Activated CD4-positive, alpha-beta T cell treated with anti-CD3 and anti-CD28 coated beads, Interleukin-2, amount 10 ng/mL, durations not matched to agents 24 days and 14 days (primary cell): ENCODE measurements around the gene HLA-B. TPM values are rescaled to one million over a fixed set of nuclear protein-coding genes. Genes with fewer than 3 reads are reported as not detected.

Source experiments
- DNase-seq: peaks from one replicate; pipeline ENCODE4 v3.0.0; 2022
- H3K27ac Mint-ChIP-seq: one replicate; pipeline ENCODE4 v1.8.0; 2022; ENCODE audit warnings: mild to moderate bottlenecking, mixed read lengths
- H3K27me3 Mint-ChIP-seq: one replicate; pipeline ENCODE4 v1.8.0; 2022; ENCODE audit warnings: mixed read lengths
- H3K36me3 Mint-ChIP-seq: one replicate; pipeline ENCODE4 v1.8.0; 2022; ENCODE audit warnings: low read depth, mild to moderate bottlenecking, mixed read lengths
- H3K4me1 Mint-ChIP-seq: one replicate; pipeline ENCODE4 v1.8.0; 2021; ENCODE audit warnings: mixed read lengths
- H3K4me3 Mint-ChIP-seq: one replicate; pipeline ENCODE4 v1.8.0; 2022; ENCODE audit warnings: mild to moderate bottlenecking, moderate library complexity, mixed read lengths
- H3K9me3 Mint-ChIP-seq: one replicate; pipeline ENCODE4 v1.8.0; 2021; ENCODE audit warnings: mixed read lengths
- intact Hi-C: fragments of 100-400 bp; cut with micrococcal nuclease; formaldehyde crosslinking; loops from one replicate; pipeline ENCODE4 v1.15.1; 2023
- total RNA-seq: library from RNA; stranded (reverse); gene quantifications from 2 replicates; pipeline ENCODE4 v1.2.3, GENCODE V29; 2022

The HLA-B gene
- total RNA-seq, 1 donor from 2014 or later, result 3,483 TPM

DNA sequence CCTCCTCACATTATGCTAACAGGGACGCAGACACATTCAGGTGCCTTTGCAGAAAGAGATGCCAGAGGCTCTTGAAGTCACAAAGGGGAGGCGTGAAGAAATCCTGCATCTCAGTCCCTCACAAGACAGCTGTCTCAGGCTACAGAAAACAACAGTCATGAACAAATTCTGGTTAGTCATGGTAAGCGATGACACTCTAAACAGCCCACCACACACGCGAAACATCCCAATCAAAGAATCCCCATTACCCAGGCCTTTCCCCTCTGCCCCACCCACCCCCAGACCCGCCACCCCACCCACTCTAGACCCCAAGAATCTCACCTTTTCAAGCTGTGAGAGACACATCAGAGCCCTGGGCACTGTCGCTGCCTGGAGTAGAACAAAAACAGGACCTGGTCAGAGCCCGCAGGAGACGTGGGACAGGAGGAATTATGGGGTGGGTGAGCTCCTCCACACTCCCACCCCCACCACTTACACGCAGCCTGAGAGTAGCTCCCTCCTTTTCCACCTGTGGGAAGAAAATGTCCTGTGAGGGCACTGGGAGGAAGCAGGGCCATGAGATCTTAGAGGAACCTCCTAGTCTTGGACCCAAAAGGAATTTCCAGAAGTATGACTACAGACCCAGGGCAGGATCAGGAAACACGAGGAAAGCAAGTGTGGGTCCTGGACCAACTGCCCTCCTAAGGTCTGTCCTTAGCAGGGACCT lies 2.7 kb downstream of the HLA-B start:
- intact Hi-C loops, result loop anchor here (10.0 kb wide), 1 partner anchor 620 kb away; no protein-coding TSS in a partner anchor
- Mint-ChIP-seq H3K27me3 (no peaks in the 10 kb centered on the region), H3K9me3 (no peaks in the 10 kb centered on the region), H3K36me3 (peaks cover 52% of the 10 kb centered on the region), H3K4me1 (peaks cover 58% of the 10 kb centered on the region), H3K27ac (peak overlapping the region; percentile 81), H3K4me3 (peak overlapping the region; percentile 95)
- no peak for DNase-seq

DNA sequence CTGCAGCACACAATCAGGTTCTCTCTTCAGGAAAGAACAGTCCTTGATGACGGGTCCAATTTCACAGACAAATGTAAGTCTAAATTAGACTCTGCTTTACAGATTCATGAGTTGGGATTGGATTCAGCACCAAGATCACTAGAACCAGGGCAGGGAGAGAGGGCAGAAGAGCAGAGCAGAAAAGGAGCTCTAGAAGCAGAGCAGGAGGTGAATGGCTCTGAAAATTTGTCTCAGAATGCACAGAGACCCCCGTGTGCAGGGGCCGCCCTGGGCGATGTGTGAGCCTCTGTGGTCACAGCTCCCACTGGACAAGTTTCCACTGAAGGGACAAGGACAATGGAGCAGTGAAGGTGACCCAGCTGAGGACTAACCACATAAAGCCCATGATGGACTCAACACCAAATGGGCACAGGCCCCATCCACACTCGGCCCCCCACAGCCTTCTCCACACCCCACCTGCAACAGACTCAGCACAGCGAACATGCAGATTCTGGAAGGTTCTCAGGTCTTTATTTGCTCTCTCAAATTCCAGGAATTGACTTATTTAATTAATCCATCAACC lies 3.5 kb downstream of the HLA-B start:
- Mint-ChIP-seq H3K27me3 (no peaks in the 10 kb centered on the region), H3K4me1 (peaks cover 57% of the 10 kb centered on the region), H3K36me3 (peaks cover 52% of the 10 kb centered on the region), H3K9me3 (no peaks in the 10 kb centered on the region), H3K4me3 (peak overlapping the region; percentile 95), H3K27ac (peak overlapping the region; percentile 81)
- intact Hi-C loops, result loop anchor here (10.0 kb wide), 1 partner anchor 619 kb away; no protein-coding TSS in a partner anchor
- DNase-seq, result no peak

DNA sequence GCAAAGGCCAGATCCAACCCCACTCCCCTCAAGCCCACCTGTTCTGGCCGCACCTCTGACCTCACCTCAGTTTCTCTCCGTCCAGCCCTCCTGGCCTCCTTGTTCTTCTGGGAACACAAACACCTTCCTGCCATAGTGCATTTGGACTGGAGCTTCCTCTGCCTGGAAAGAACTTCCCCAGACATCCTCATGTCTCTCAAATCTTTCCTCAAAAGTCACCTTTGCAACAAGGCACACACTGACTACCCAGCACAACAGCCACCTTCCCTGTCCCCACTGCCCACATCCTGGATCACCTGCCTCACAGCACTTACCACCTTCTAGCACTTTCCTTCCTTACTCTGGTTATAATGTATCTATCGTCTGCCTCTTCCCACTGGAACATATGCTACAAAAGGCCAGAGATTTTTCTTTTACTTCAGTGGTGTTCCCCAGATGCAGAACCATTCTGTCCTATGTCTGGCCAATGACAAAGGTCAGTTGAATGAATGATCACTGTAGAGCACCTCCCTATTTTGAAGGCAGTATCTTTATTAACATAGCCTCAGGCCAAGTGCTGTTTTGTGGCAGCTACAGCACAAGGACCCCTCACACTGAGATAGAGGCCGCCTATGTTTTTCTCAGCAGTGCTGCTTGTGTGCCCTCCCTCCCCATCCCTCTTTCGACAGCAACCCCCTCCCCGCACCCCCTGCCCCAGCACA lies 4.1 kb downstream of the HLA-B start:
- Mint-ChIP-seq H3K36me3 (peaks cover 52% of the 10 kb centered on the region), H3K4me1 (peaks cover 55% of the 10 kb centered on the region), H3K4me3 (peak overlapping the region; percentile 95), H3K27ac (peak overlapping the region; percentile 58), H3K9me3 (no peaks in the 10 kb centered on the region), H3K27me3 (no peaks in the 10 kb centered on the region)
- peak; percentile 72 for DNase-seq
- intact Hi-C loops, result loop anchor here (10.0 kb wide), 1 partner anchor 618 kb away; no protein-coding TSS in a partner anchor

DNA sequence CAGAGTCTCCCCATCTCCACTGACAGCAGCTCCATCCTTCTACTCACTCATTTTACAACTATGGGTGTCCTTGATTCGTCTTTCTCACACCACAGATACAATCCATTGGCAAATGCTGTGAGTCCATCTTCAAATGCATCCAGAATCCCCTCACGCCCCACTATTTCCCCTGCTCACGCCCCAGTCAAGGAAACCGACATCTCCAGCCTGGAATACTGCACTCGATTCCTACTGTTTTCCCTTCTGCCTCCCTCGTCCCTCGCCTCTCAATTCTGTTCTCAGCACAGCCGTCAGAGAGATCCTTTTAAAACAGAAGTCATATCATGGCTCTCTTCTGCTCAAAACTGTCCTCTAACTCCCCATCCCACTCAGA lies 4.7 kb downstream of the HLA-B start:
- peaks cover 49% of the 10 kb centered on the region for H3K4me1 Mint-ChIP-seq
- H3K27me3 Mint-ChIP-seq, result no peaks in the 10 kb centered on the region
- H3K9me3 Mint-ChIP-seq, result no peaks in the 10 kb centered on the region
- H3K36me3 Mint-ChIP-seq, result peaks cover 52% of the 10 kb centered on the region
- peak overlapping the region; percentile 58 for H3K27ac Mint-ChIP-seq
- peak; percentile 67 for DNase-seq
- intact Hi-C loops, result loop anchor here (10.0 kb wide), 1 partner anchor 617 kb away; no protein-coding TSS in a partner anchor
- peak overlapping the region; percentile 95 for H3K4me3 Mint-ChIP-seq

DNA sequence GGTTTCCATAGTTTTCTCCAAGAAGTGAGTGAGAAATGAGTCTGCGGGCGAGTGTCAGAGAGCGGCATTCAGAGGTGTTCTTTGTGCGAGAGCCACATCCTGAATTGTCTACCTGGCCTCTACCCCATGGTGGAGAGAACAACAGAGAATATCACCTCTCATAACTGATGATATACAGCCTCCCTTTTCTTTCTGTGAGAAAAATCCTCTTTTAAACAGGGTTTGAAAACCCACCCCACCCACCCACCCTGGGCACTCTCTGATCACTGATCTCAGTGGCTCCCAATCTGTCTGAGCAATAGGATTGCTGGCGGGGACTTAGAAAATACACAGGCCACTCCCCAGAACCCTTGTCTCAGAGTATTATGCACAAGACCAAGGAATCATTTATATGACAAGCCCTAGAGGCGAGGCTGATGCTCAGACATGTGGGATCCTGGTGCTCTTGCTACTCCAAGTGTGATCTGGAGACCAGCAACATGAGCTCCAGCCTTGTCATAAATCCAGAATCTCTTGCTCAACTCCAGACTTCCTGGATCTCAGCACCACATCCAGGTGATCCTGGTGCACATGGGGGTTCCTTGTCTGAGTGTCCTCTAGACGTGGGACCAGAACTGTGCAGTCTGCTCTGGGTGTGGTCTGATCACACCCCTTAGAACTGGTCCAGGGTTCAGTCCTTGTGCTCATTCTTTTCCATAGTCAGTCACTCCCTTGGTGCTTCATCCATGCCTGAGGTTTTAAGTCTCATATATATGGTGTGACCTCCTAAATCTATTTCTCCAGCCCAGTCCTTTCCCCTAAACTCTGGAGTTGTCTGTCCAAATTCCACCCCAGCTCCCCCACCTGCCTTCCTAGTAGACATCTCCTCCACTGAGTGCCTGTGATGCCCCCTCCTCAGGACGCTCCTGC lies 5.3 kb downstream of the HLA-B start:
- Mint-ChIP-seq H3K27ac (peak overlapping the region; percentile 58), H3K4me1 (peaks cover 49% of the 10 kb centered on the region), H3K36me3 (peaks cover 48% of the 10 kb centered on the region), H3K4me3 (peak overlapping the region; percentile 95), H3K27me3 (no peaks in the 10 kb centered on the region), H3K9me3 (no peaks in the 10 kb centered on the region)
- DNase-seq, result peak; percentile 68
- intact Hi-C loops, result loop anchor here (10.0 kb wide), 1 partner anchor 617 kb away; no protein-coding TSS in a partner anchor

DNA sequence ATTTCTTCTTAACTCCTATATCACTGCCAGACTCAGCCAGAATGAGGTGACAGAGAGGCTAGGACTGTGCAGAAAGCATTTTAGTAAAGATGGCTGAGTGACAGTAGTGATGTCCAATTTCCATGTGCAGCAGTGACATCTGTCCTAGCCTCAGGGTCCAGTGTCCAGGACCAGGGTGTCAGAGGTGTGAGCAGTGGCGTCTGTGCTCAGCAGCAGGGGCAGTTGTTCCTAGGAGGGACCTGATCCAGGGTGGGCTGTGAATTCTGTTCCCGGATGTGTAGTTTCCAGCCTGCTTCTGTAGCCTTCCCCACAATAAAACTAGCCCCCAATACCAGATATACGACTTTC lies 6.0 kb downstream of the HLA-B start:
- H3K4me3 Mint-ChIP-seq, result no peak overlapping the region
- peak overlapping the region; percentile 26 for H3K27ac Mint-ChIP-seq
- no peaks in the 10 kb centered on the region for H3K27me3 Mint-ChIP-seq
- peaks cover 49% of the 10 kb centered on the region for H3K4me1 Mint-ChIP-seq
- intact Hi-C loops, result loop anchor here (10.0 kb wide), 1 partner anchor 616 kb away; no protein-coding TSS in a partner anchor
- no peaks in the 10 kb centered on the region for H3K9me3 Mint-ChIP-seq
- no peak for DNase-seq
- H3K36me3 Mint-ChIP-seq, result peaks cover 44% of the 10 kb centered on the region

DNA sequence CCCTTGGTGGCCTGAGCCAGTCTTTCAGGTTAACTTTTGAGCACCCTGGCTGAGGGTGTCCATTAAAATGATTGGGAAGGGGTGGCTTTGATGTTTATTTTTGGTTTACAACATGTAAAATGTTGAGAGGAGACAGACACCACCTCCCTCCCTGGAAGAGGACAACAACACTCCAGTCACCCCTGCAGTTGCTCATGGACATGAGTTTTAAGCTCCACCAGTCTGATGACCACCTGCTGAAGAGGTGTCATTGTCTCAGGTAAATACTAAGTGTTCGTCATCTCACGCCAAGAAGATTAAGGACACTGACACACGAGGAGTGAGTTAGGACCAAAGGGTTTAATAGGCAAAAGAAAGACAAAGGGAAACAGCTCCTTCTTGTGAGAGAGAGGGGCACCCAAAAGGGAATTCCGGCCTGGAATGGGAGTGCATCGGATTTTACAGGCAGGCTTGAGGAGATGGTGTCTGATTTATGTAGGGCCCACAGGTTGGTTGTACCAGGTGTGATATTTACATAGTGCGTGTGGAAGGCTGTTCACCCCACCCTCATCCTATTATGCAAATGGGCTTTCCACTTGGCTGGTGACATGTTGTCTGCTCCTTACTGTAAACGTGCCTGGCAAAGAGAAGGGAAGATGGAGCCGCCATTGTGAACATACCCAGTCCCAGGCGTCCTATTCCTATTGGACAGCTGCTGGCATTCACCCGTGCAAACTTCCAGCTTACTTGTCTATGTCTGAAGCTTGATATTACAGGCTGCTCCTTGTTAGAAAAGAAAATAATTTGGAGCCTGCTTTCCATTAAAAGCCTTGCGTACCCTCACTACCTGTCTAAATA lies 6.6 kb downstream of the HLA-B start:
- no peak for DNase-seq
- H3K9me3 Mint-ChIP-seq, result no peaks in the 10 kb centered on the region
- H3K36me3 Mint-ChIP-seq, result peaks cover 38% of the 10 kb centered on the region
- H3K27me3 Mint-ChIP-seq, result no peaks in the 10 kb centered on the region
- intact Hi-C loops, result loop anchor here (10.0 kb wide), 1 partner anchor 616 kb away; no protein-coding TSS in a partner anchor
- H3K4me1 Mint-ChIP-seq, result peaks cover 46% of the 10 kb centered on the region
- no peak overlapping the region for H3K4me3 Mint-ChIP-seq
- peak overlapping the region; percentile 26 for H3K27ac Mint-ChIP-seq

DNA sequence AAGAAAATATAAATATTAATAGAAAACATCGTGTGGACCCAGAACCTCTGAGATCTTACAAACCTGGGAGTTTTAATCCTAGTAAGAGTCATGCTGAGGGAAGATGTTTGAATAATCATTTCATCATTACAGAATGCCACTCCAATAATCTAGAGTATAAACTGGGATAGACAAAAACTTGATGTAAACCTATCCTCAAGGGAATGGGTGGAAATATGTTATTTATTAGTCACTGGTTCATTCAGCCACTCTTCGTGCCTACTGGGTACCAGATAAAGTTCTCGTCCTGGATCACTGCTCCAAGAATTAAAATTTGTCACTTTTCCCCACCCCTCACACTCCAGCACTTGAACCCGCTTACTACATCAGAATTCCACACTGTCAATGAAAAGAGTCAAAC lies 7.7 kb downstream of the HLA-B start:
- Mint-ChIP-seq H3K27me3 (peaks cover 2% of the 10 kb centered on the region), H3K27ac (no peak overlapping the region), H3K4me3 (no peak overlapping the region), H3K36me3 (peaks cover 27% of the 10 kb centered on the region), H3K9me3 (no peaks in the 10 kb centered on the region), H3K4me1 (peaks cover 36% of the 10 kb centered on the region)
- intact Hi-C loops, result no loop called here
- DNase-seq, result no peak

DNA sequence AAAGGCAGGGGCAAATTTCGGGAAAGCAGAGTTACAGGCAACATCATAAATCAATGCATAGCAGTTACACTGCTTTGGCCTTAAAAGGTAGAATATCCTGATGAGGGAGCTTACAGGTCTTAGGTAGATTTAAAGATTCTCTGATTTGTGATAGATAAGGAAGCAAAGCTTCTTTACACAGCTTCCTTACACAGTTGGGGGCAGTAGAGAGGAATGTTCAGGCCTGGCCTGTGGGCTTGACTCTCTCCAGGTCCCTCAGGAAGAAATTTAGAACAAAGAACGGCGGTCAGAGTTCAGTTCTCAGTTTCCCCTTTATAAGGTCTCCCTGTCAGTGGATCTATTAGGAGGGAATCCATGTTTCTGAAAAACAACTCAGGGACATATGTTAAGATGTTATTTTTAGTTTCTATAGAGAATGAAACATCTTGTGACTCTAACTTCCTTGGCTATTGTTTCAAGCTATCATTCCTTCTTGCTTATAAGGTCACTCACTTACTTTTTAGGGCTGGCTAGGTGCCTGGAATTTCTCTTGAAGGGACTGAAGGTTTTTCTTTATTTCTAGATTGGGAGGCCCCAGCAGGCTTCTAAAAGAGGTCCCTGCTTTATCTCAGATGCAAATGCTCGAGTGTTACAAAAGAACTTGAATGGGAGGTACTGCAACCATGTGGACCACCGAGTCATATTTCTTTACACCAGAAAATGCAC lies 11.8 kb downstream of the HLA-B start:
- DNase-seq, result no peak
- Mint-ChIP-seq H3K4me3 (no peak overlapping the region), H3K27me3 (peaks cover 9% of the 10 kb centered on the region), H3K9me3 (peaks cover 13% of the 10 kb centered on the region), H3K27ac (no peak overlapping the region), H3K4me1 (peaks cover 10% of the 10 kb centered on the region), H3K36me3 (peaks cover 2% of the 10 kb centered on the region)
- intact Hi-C loops, result no loop called here

DNA sequence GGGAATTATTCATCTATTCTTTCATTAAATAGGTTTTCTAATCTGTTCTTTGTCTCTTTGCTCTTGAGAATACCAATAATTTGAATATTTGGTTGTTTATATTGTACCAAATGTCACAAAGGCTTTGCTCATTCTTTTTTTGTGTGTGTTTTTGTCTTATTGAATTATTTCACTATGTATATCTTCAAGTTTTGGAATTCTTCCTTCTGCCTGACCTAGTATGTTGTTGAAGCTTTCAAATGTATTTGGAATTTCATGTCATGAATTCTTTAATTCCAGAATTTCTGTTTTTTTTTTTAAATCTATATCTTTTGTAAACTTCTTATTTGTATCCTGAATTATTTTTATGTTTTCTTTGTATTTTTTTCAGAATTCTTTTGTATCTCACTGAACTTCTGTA lies 16.8 kb downstream of the HLA-B start:
- Mint-ChIP-seq H3K9me3 (peaks cover 27% of the 10 kb centered on the region), H3K4me1 (no peaks in the 10 kb centered on the region), H3K36me3 (peaks cover 12% of the 10 kb centered on the region), H3K27me3 (peaks cover 9% of the 10 kb centered on the region), H3K4me3 (no peak overlapping the region), H3K27ac (no peak overlapping the region)
- DNase-seq, result no peak
- intact Hi-C loops, result no loop called here

DNA sequence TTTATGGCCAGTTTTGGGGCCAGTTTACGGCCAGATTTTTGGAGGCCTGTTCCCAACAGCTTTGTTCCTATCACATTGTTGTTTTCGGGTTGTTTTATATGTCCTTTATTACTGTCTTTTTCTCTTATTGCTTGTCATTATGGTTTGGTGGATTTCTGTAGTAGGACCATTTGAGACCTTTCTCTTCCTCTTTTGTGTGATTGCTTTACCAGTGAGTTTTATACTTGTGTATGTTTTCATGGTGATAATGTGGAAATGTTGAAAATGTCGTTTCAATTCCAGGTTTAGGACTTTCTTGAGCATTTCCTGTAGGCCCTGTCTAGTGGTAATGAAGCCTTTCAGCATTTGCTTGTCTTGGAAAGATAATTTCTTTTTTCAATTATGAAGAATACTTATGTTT lies 17.8 kb downstream of the HLA-B start:
- Mint-ChIP-seq H3K36me3 (peaks cover 14% of the 10 kb centered on the region), H3K27me3 (peaks cover 6% of the 10 kb centered on the region), H3K9me3 (peaks cover 31% of the 10 kb centered on the region), H3K27ac (no peak overlapping the region), H3K4me1 (no peaks in the 10 kb centered on the region), H3K4me3 (no peak overlapping the region)
- no peak for DNase-seq
- intact Hi-C loops, result no loop called here

DNA sequence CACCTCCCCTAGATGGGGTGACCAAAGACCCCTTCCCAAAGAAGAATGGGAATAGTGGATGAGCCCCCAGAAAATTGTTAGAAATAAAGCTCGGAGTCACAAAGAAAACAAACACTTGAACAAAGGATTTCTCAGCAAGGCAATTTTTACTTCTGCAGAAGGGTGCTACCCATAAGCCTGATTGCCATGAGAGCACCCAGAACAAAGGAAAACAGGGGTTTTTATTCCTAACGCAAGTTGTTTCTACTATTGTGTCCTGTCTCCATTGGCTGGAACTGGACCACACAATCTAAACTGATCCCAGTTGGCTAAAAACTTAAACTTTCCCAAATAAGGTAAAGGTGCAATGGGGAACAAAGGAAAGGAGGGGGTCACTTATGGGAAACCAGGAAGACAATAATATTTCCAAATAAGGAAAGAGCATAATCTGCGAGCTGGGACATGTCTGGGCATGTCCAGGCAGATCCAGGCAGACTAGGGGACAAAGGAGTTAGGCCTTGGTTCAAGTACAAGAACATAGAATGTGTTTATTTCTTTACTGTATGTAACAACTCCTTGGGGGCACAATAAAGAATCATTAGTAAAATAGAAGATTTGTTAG lies 20.0 kb downstream of the HLA-B start:
- Mint-ChIP-seq H3K27ac (peak overlapping the region; percentile 19), H3K27me3 (no peaks in the 10 kb centered on the region), H3K4me1 (peaks cover 11% of the 10 kb centered on the region), H3K4me3 (no peak overlapping the region), H3K9me3 (peaks cover 29% of the 10 kb centered on the region), H3K36me3 (peaks cover 14% of the 10 kb centered on the region)
- intact Hi-C loops, result no loop called here
- no peak for DNase-seq
